DMS79 treated with DMSO at 0.1 percent for 48 hours (cell line): ENCODE results near the gene ANO3.
"Not testable (repeated sequence)": the region's sequence is repeated elsewhere in the genome, so short reads cannot be mapped to it uniquely, and the experiment has no call there.

ENCODE experiments used
- DNase-seq: peaks from one replicate; lab custom pipeline; 2025; lab: John Stamatoyannopoulos, UW

Gene ANO3

DNA sequence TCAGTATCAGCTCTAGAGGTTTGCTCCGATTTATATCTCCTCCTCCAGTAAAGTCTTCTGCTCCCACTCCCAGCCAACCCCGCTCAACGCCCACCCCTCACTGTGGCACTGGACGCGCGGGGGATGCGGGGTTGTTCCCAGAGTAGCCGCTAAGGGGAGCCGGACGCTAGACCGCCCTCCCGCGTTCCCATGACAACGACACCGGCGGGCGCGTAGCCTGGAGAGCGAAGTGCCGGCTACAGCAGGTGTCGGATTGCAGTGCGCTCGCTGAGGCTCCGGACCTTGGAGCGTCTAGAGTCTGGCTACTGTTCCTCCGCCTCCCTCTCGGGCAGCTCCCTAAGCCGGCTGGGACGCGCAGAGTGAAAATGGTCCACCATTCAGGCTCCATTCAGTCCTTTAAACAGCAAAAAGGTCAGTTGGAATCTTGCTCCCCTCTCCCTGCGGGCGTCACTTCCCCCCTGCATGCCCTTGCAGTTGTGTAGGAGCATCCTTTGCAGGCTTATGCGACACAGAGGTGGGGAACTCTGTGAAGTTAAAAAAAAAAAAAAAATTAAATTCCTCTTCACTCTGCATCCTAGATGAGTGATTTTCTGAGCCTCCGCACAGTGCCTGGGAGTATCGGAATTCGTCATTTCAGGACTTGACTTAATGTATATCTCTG, at the start of gene ANO3:
Gene ANO3 (plus strand): TSS at position 220 of the 661 bp plus-strand sequence. CDS start 146 bp downstream, at position 366.
- DNase-seq, result peak; percentile 90

DNA sequence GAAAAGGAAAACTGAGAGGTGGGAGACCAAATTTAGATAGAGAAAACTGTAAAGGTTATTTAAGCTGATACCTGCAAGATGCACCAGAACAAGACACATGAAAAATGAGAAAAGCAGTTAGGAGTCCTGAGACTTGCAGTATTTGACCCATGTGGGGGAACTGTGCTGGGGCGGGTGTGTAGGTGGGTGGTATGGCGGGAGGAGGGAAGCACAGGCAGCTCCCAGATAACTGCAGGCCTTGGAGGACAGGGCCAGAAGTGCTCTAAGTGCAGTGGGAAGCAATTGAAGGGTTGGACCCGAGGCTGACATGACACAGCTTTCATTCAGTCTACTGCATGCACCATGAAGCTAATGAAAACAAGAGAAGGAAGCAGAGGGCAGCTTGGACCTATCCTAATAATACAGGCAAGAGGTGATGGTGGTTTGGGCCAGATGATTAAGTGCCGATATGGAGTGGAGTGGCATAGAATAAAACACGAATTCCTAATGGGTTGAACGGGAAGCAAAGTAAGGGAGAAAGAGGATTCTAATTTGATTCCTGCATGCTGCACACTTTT, 48.0 kb upstream of the ANO3 start:
- no peak for DNase-seq

DNA sequence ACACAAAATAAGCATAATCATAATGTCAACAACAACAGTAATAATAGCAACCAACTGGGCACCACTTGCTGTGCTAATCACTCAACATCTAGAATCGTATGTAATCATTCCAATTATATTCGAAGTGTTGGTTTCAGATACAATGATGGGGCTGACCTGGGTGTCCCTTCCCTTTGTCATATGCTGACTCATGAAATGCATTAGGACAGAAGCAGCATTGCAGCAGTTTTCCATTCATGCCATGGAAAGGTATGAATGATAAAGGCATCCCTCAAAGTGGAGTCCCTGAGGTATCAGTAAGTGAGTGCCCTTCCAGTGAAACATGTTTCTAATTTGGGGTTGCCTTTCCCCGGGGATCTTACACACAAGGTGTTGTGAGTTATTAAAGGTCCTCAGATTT, 46.3 kb upstream of the ANO3 start:
- DNase-seq, result no peak

DNA sequence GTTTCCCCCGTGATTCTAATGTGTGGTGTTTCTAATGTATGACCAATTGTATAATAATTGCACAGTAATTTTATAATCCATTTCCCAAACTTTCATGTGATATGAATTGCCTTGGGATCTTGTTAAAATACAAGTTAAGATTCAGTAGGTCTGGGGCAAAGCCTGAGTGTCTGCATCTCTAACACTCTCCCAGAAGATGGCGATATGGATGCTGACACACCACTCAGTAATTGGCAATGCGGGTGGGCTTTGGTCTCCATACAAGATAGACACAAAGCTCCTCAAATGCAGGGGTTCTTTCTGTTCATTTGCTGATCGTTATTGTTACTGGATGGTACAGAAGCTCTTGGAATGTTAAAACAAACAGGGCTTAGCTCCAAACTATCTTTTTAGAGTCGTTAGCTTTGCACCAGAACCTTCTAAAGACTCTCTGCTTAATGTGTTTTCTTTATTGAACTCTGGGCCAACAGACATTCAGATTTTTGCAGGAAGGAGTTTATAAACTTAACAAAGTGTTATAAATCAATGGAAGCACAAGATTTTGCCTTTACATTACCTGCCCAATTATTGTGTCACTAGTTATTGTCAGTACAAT, 45.4 kb upstream of the ANO3 start:
- DNase-seq, result no peak

DNA sequence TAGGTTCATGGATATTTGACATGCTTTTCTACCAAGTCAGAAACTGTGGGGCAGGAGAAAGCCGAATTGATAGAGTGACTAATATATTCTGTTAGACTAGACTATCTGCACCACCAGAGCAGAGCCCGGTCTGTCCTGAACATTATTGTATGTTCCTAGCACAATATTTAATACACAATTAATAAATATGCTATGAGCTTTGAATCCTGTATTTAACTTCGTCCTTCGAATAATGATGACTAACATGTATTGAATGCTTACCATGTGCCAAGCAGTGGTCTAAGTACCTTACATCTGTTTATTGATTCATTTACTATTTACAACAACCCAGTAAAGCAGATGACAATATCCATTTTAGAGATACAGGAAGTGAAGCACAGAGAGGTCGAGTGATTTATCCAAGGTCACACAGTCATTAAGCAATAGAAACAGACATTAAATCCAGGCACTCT, 44.8 kb upstream of the ANO3 start:
- DNase-seq, result no peak

DNA sequence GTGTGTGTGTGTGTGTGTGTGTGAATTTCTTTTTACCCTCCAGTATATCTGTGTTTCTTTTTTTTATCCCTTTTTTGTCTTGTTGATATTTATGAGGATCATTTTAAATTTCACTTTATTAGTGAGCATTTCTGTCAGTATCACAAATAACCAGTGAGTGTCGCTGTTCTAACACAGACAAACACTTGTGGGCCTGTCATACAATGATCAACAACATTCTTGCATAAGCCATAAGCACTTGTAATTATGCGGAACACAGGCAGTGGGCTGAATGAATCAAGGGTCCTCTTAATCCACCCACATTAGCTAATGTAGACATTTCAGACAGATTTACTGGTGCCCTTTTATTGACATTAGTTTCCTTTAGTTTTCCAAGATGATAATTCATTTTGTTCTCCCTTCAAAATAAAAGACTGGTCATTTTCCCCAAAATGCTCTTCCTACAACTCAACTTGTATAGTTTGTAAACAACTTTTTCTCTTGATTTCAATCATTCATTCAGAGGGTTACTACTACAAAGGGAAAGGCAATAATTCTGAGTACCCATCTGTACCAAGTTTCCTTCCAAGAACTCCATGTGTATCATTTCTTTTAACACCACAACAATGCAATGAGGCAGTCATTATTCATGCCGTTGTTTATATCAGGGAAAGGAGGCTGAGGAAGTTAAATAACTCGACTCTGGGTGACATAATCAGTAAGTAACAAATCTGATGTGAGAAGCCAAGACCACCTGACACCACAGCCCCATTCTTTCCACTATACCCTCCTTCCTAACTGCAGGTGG, 34.5 kb upstream of the ANO3 start:
- DNase-seq, result peak; percentile 73

DNA sequence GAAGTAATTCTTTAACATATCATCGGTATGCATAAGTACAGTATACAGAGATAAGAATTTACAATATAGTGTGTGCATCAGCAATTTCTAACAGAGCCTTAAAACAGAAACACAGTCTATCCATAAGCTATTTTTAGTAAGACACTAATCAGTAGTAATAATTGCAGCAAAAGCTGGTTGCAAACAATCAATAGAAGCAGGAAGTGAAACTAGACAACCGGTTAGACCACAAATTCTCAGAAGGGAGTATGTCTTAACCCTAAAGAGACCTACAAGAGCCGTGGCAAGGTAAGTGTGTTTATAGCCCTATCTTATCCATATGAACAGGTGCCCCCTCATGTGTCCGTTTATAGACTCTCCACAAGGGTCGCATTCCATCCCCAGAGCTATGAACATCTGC, 15.6 kb upstream of the ANO3 start:
- DNase-seq, result not testable (repeated sequence)

DNA sequence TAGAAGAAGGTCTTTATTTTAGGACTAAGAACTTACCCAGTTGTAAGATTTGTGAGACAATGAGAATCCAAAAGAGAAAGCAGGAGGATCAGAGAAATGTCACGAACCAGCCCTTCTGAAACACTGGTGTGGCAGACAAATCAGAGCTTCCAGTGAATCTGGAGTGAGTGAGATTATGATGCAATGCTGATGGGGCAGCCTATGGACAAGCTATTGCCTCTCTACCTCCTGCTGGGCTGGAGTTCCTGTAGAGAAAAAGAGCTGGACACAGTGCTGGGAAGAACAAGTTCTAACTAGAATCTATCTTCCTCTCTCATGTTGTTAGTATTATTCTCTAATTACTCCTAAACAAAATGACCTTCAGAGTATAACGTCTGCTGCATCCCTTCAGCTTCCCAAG, 12.0 kb upstream of the ANO3 start:
- DNase-seq, result no peak

DNA sequence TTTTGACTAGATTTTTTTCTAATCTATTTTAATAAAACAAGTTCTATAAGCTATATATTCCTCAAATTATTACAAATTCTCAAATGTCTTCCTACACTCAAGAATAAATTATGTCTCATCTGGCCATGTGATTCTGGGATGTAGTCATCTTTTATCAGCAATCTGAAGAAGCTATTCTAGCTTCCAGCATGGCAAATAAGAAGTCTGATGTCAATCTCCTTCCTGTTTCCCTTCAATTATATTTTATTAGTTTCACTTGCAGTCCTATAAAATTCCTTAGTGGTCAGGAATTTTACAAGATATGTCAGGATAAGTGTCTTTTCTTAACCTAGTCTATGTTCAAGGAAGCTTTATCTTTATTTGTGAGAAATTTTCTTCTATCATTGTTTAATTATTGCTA, 10.4 kb upstream of the ANO3 start:
- DNase-seq, result no peak

DNA sequence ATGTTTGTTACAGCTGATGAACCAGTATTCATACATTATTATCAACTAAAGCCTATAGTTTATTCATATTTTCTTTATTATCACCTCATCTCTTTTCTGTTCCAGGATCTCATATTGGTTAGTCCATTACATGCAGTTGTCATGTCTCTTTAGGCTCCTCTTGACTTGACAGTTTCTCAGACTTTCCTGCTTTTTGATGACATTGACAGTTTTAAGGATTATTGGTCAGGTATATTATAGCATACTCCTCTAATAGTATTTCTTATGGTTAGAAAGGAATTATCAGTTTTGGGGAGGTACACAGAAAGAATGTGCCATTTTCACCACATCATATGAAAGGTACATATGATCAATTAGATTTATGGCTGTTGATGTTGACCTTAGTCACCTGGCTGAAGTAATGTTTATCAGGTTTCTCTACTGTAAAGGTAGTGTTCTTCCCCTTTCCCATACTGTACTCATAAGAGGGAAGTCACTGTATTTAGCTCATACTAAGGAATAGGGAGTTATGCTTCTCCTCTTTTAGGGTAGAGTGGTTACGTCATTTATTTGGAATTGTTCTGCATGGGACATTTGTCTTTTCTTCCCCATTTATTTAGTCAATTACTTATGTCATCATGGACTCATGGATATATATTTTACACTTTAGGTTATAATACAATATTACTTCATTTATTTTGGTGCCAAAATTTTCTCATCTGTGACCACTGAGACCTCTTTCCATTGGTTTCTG, 9.4 kb upstream of the ANO3 start:
- DNase-seq, result no peak

DNA sequence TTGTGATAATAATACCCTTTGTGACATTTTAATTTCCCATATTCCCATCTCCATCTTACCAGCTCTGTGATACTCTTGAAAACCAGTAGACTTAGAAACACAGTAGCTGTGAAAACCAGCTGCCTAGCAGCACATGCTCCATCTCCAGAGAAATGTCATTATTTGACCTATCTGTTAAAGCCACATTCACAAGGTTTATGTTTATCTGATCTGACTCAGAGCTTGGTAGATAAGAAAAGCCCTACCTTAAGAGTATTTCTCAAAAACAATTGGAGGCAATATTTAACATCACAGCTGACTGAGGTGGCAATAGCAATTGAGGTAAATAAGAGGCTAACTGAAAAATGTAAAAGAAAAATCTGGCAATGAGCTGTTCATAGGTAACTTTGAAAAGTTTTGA, 8.1 kb upstream of the ANO3 start:
- DNase-seq, result no peak

DNA sequence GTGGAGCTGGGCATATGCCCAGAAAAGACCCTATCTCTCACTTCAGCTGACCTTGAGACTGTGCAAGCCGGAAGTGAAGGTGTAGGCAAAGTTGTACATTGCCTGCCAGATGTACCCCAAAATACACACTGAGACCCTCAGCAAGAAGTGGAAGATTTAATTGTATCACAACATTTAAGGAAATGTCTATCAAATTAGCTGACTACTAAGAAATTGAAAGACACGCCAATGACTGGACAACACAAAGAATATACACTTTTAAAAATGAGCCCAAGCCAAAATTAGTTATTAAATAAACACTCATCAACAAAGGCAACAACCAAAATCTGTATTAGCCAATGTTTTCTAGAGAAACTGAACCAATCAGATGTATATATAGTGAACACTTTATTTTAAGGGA, 7.7 kb upstream of the ANO3 start:
- no peak for DNase-seq

DNA sequence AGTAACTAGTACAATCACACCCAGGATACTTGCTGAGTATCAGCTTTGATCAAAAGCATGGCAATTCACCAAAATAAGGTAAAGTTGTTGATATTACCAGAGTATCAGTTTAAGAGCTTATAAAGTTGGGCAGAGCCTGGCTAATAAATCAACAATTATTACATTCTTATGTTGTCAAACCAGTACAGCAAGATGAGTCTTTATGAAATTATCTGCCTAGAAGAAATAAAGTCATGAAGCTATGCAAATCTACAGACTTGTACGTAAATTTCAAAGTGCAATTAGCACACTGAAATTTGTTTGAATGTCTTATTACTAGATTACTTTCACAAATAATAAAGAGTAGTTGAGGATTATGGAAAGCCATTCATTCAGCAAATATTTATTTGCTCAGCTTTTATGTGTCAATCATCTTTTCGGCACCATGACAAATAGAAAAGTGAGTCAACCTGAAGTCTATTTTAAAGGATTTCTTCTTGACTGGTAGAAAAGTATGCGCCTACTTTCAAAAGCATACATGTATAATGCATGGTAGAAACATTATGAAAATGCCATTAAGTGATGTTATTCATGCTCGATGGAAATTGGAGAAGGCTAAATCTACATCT, 5.0 kb upstream of the ANO3 start:
- no peak for DNase-seq

DNA sequence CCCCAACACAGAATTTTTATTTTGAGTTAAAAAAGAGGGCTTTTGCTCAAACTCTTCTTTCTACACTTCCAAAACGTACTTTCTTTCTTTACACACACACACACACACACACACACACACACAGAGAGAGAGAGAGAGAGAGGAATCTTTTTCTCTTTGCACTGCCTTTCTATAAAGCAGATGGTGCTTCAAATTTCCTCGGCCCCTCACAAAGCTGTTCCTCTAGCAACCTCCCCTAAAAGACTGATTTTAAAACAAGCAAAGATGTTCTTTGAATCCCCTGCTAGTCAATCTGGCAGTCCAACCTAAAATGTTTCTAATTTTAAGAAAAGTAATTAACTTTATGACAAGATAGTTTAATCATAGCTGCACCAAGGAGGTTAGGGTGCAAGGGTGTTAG, 2.7 kb upstream of the ANO3 start:
- no peak for DNase-seq

DNA sequence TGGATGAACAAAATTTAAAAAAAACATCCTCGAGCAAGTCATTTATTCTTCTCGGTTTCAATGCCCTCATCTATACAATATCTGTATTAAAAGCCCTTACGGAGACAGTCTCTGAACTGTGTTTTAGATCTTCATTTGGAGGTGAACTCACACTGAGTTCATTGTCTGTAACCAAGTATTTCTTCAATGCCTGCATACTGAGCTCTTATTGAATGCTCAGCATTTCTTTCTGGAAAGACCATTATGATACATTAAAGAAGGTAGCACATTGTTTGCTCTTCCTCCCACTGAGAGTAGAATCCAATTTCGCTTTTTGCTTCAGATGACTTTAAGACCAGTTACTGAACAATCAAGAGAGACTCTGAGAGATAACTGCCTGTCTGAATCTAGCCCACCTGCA, 1.7 kb upstream of the ANO3 start:
- no peak for DNase-seq

DNA sequence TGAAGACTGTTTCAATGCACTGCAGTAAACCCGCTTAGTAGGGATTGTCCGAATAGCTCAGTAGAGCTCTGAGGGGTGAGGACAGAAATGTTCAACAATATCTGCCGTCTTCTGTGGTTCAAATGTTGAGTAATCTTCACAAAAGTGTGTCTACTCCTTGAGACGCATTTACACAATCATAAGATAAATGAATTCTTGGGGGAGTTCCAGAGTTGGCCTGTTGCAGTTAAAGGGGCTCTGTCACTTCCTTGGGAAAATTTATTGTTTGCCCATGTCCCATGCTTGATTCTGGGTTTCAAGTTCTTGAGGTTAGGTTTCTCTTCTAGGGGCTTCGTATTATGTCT, 614 bp downstream of the ANO3 start:
- peak; percentile 6 for DNase-seq

DNA sequence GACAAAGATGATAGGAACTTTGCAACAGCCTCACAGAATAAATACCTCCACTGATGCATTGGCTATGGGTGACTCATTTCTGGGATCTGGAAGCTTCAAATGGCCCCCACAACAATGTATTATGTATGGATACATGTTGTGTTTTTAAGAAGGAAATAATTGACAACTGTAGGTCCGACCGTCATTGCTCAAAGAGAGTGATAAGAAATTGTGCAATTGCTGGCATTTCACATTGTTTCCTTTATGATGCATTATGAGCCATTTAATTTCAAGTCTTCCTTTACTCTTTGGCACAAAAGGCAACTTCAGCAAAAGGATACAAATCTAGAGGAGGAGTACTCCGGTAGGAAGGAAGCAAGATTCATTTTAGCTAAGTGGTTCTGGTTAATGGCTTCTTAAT, 2.0 kb downstream of the ANO3 start:
- no peak for DNase-seq

DNA sequence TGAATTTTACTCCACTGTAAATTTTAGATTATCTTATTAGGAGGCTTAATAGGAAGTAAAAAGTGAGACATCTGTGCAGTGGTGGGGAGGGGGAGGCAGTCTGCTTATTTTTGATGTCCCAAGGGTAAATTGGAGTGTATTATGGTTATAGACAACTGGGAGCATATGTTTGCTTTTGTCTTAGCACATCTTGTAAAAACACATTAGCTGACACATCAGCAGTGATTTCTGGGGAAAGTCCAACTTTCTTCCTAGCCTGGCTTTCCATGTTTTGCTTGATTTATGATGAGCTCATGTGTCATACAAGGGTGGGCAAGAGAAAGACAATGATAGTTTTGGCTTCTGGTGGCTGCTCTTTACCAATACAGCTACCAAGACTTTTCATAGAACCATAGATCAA, 4.0 kb downstream of the ANO3 start:
- DNase-seq, result no peak

DNA sequence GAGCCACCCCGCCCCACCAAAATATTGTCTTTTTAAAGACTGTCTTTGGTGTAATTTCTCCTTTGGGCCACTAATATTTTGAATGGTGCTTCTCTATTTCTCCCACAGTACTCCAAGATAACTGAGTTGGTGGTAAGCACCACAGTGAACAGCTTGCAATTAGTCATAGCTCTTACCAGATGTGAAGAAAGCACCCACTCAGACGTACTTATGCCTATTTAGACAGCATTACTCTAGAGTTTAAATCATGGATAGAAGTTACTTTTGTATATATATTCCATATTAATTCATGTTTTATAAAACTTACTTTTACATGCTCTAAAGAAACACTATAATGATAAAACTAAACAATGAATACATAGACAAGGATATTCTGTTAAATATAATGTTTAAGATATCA, 12.7 kb downstream of the ANO3 start:
- no peak for DNase-seq

DNA sequence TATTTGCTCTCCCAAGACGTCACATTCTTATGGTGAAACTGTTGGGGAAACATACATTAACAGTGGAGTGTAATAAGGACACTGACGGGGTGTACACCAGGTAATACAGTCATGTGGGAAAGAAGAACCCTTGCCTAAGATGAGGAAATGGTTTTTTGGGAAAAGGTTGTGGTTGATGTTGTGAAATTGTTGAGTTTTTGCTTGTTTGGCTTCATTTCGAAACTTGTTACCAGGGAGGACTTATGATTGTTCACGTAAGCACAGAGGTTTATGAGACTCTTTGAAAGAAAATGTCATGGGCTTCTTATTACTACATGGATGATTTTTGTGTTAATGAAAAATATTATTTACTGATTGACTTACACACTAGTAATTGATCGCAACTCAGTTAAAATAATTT, 16.8 kb downstream of the ANO3 start:
- DNase-seq, result no peak

DNA sequence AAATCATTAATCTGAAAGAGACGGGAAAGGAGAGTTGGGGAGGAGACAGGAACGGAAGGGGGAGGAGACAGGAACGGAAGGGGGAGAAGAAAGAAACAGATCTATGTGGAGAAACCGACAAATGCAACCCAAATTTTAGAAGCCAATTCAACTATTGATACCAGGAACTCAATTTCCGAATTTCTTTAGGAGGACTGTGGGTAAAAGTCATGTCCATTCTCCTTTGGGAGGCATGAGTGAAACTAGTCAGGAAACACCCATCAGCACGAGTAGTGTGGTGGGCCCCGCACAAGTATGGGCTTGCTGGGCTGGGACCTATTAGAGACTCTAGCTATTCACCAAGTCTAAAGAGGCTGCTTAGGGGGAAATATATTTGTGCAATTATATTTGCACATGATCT, 18.1 kb downstream of the ANO3 start:
- no peak for DNase-seq

DNA sequence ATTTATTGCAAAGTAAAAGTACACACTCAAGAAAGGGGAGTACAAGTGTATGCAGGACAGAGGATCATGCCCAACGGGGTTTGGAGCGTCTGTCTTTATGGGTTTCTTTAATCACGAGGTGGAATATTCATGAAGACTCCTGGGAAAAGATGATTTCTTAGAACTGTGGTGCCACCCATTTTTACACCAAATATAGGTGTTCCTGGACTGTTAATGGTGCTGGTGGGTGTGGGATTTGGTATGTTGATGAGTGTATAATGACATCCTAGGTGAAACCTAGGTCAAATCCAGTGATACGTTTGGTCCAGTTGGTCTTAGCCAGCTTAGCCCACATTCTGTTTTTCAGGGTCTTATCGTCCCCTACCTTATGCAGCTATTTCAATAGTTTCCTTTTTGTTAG, 21.1 kb downstream of the ANO3 start:
- DNase-seq, result no peak
